ES-I3 (cell line): ENCODE measurements around the gene SS18L1.
"Not testable (repeated sequence)": the region's sequence is repeated elsewhere in the genome, so short reads cannot be mapped to it uniquely, and the experiment has no call there.

Experiments
- H3K36me3 ChIP-seq: 2 replicates; pipeline ENCODE4 v1.6.1; 2013; ENCODE audit warnings: mild to moderate bottlenecking, low read length, control low read depth, moderate library complexity; ENCODE audit not compliant: insufficient read depth
- H3K4me1 ChIP-seq: 2 replicates; pipeline ENCODE4 v1.6.1; 2013; ENCODE audit warnings: mild to moderate bottlenecking, control low read depth, low read length; ENCODE audit not compliant: insufficient read depth
- H3K9ac ChIP-seq: 2 replicates; pipeline ENCODE4 v1.6.1; 2013; ENCODE audit warnings: low read depth, mild to moderate bottlenecking, low read length, moderate library complexity
- H3K9me3 ChIP-seq: 2 replicates; pipeline ENCODE4 v1.6.1; 2013; ENCODE audit warnings: mild to moderate bottlenecking, low read length, moderate library complexity; ENCODE audit not compliant: control insufficient read depth, insufficient read depth

SS18L1 gene

GRCh38 chr20:62143081-62143956, at the start of gene SS18L1, which contains the start of gene PSMA7:
SS18L1 (plus strand) TSS chr20:62143769; CDS start chr20:62143821, 52 bp downstream.
PSMA7 (minus strand) TSS chr20:62143394; CDS start chr20:62143303, 91 bp downstream.
- H3K9me3 ChIP-seq = no peaks in the 10 kb centered on the region
- H3K4me1 ChIP-seq = peaks cover 14% of the 10 kb centered on the region
- H3K9ac ChIP-seq = peak within 1 kb of the TSS; percentile 77
- peaks cover 21% of the 10 kb centered on the region for H3K36me3 ChIP-seq

- Histone ChIP-seq H3K36me3 (no peaks in the 10 kb centered on the region), H3K4me1 (no peaks in the 10 kb centered on the region), H3K9me3 (no peaks in the 10 kb centered on the region), H3K9ac (no peak overlapping the region)
These were observed 46.9 kb upstream of the SS18L1 start for GRCh38 chr20:62096421-62097380.

GRCh38 chr20:62097881-62098407, 45.6 kb upstream of the SS18L1 start:
- no peaks in the 10 kb centered on the region for H3K36me3 ChIP-seq
- H3K9ac ChIP-seq = no peak overlapping the region
- H3K4me1 ChIP-seq = no peaks in the 10 kb centered on the region
- H3K9me3 ChIP-seq = no peaks in the 10 kb centered on the region

- H3K9me3 ChIP-seq = no peaks in the 10 kb centered on the region
- H3K9ac ChIP-seq = no peak overlapping the region
- no peaks in the 10 kb centered on the region for H3K4me1 ChIP-seq
- H3K36me3 ChIP-seq = no peaks in the 10 kb centered on the region
These were observed 42.5 kb upstream of the SS18L1 start for GRCh38 chr20:62101078-62101477.

GRCh38 chr20:62103508-62104233, 39.9 kb upstream of the SS18L1 start:
- H3K9me3 ChIP-seq = 0 out of 2 replicates have a peak, but pooled peaks cover 4% of the 10 kb centered on the region

GRCh38 chr20:62104234-62104789, 39.3 kb upstream of the SS18L1 start:
- Histone ChIP-seq H3K4me1 (no peaks in the 10 kb centered on the region), H3K36me3 (no peaks in the 10 kb centered on the region), H3K9me3 (peaks cover 8% of the 10 kb centered on the region; the same call in 1 of the 2 replicates), H3K9ac (no peak overlapping the region)

More at GRCh38 chr20:62103508-62104233, 39.9 kb upstream of the SS18L1 start:
- Histone ChIP-seq H3K9ac (no peak overlapping the region), H3K4me1 (no peaks in the 10 kb centered on the region), H3K36me3 (no peaks in the 10 kb centered on the region)

- no peaks in the 10 kb centered on the region for H3K36me3 ChIP-seq
- H3K9ac ChIP-seq = no peak overlapping the region
- H3K4me1 ChIP-seq = no peaks in the 10 kb centered on the region
- H3K9me3 ChIP-seq = peaks cover 10% of the 10 kb centered on the region; the same call in 1 of the 2 replicates
These were observed 38.7 kb upstream of the SS18L1 start for GRCh38 chr20:62104791-62105345.

- Histone ChIP-seq H3K4me1 (no peaks in the 10 kb centered on the region), H3K36me3 (no peaks in the 10 kb centered on the region), H3K9me3 (peaks cover 10% of the 10 kb centered on the region; the same call in 1 of the 2 replicates), H3K9ac (no peak overlapping the region)
These were observed 38.0 kb upstream of the SS18L1 start for GRCh38 chr20:62105592-62105991.

- Histone ChIP-seq H3K4me1 (no peaks in the 10 kb centered on the region), H3K9ac (no peak overlapping the region)
These were observed 32.4 kb upstream of the SS18L1 start for GRCh38 chr20:62111148-62111547.

GRCh38 chr20:62112368-62112767, 31.2 kb upstream of the SS18L1 start:
- H3K36me3 ChIP-seq = no peaks in the 10 kb centered on the region
- H3K9me3 ChIP-seq = peaks cover 13% of the 10 kb centered on the region
- no peak overlapping the region for H3K9ac ChIP-seq
- peaks cover under 1% of the 10 kb centered on the region; the same call in 1 of the 2 replicates for H3K4me1 ChIP-seq

More at GRCh38 chr20:62111148-62111547, 32.4 kb upstream of the SS18L1 start:
- H3K9me3 ChIP-seq = peaks cover 13% of the 10 kb centered on the region
- H3K36me3 ChIP-seq = no peaks in the 10 kb centered on the region

- Histone ChIP-seq H3K9ac (no peak overlapping the region; the same call in 1 of the 2 replicates), H3K4me1 (peaks cover 5% of the 10 kb centered on the region), H3K36me3 (no peaks in the 10 kb centered on the region), H3K9me3 (peaks cover 3% of the 10 kb centered on the region; the same call in 1 of the 2 replicates)
These were observed 28.7 kb upstream of the SS18L1 start for GRCh38 chr20:62114894-62115293.

- H3K4me1 ChIP-seq, H3K36me3 ChIP-seq, H3K9ac ChIP-seq, H3K9me3 ChIP-seq: not testable (repeated sequence)
These were observed 27.7 kb upstream of the SS18L1 start for GRCh38 chr20:62115800-62116407.
